OCI-LY1 (cell line): ENCODE results near the gene RASGRF2.

Experiments
- EZH2 ChIP-seq: fragments of 200-600 bp; sonication (generic), shearing (Covaris generic); IDR thresholded peaks from 2 replicates; pipeline ENCODE4 v1.8.0; 2017; ENCODE audit warnings: borderline replicate concordance, mixed run types, mild to moderate bottlenecking, antibody characterized with exemption, low read length, moderate library complexity, mixed read lengths
- TF ChIP-seq, protein P1 (sequence below): fragments of 200-600 bp; sonication (generic), shearing (Covaris generic); IDR thresholded peaks from 2 replicates; pipeline ENCODE4 v1.5.1; 2017; ENCODE audit warnings: mild to moderate bottlenecking, antibody characterized with exemption, low read length, moderate library complexity, mixed read lengths

DNA sequence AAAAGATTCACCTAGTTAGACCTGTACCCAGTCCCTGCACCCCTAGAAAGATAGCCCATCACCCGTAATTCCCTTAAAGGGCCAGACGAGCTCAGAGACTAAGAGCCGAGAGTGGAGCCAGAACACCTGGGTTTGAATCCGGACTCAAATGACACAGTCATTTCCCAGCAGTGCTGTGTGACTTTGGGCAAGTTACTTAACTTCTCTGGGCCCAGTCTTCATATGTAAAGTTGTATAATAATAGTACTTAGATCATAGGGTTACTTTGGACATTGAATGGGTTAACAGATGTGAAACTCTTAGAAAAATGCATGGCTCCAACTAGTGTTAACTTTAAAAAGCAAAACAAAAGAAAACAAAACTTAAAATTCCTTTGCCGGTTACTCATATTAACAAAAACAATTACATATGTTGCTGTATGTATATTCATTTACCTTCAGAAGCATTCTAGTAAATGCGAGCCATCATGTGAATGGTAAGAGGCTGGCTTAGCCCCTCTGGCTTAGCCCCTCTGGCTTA, 40.4 kb upstream of the RASGRF2 start:
- no peak for TF ChIP-seq EZH2
- TF ChIP-seq, protein P1, sequence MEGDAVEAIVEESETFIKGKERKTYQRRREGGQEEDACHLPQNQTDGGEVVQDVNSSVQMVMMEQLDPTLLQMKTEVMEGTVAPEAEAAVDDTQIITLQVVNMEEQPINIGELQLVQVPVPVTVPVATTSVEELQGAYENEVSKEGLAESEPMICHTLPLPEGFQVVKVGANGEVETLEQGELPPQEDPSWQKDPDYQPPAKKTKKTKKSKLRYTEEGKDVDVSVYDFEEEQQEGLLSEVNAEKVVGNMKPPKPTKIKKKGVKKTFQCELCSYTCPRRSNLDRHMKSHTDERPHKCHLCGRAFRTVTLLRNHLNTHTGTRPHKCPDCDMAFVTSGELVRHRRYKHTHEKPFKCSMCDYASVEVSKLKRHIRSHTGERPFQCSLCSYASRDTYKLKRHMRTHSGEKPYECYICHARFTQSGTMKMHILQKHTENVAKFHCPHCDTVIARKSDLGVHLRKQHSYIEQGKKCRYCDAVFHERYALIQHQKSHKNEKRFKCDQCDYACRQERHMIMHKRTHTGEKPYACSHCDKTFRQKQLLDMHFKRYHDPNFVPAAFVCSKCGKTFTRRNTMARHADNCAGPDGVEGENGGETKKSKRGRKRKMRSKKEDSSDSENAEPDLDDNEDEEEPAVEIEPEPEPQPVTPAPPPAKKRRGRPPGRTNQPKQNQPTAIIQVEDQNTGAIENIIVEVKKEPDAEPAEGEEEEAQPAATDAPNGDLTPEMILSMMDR: no peak
